Frontal cortex (tissue), 4 donors: Measurements from ENCODE around the gene C1orf21. TPM values are rescaled to one million over a fixed set of nuclear protein-coding genes. Genes with fewer than 3 reads are reported as not detected.
A peak's percentile ranks its signal among the peaks of the same experiment; 100 is the strongest.

Experiments used
- DNase-seq, 2 donors: peaks; one replicate each; pipeline ENCODE4 v3.0.0; 2012; ENCODE audit warnings: low spot score in 2 of 2
- FAIRE-seq: peaks from 2 replicates; lab custom pipeline; 2012; peaks lifted over from hg19 to GRCh38; lab: Jason Lieb, UNC
- total RNA-seq: library from RNA; depleted of rRNA; stranded (reverse); fragments of >200 nt; gene quantifications from one replicate; pipeline ENCODE4 v1.2.3, GENCODE V29; 2014
- donor health status: control.
- donor health status: control.
- donor health status: control.

Gene C1orf21
- total RNA-seq, 1 donor from 2014 or later, result 24.9 TPM

DNA sequence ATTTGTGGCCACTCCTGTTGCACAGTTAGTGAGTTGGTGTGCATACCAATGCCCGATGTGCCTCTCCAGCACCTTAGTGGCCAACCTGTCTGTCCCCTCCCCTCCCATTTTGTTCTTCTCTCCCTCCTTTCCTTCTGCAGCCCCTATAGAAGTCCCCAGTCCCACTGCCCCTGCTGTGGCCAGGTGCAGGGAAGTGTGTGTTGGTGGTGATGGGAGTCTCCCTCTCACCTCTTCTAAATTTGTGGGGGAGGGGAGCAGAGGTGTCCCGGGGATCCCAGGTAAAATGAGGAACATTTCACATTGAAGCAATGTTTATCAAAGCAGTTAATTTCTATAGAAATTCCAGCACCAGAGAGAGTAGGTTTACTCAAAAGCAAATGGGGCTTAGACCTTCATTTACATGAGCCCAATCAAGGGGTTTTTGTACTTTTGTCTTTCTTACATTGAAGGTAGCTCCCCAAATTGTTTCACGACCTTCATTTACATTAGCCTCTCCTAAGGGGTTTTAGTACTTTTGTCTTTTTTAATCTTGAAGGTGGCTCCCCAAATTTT is 3.0 kb upstream of the C1orf21 start:
- DNase-seq (no peak), FAIRE-seq (no peak)

DNA sequence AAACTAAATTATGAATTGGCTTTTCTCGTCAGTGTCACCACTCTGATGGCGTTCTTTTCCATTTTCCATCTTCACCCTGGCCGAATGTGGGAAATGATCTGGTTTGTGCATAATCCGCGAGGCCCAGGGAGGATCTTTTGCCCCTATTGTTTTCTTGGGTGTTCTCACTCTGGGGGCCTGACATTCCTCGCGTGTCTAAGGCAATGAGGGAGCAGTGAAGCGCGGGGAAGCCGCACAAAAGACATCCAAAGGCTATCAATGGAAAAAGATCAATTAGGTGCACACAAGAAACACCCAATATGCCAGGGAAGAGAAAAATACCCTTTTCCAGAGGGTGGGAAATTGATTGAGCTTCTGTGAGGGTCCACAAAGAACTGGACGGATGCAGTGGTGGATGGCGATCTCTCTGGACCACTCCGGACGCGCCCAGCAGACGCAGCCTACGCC is 941 bp upstream of the C1orf21 start:
- DNase-seq, result no peak
- FAIRE-seq, result no peak

- DNase-seq (peak in 1 of 2 donors; percentile 32), FAIRE-seq (no peak)
Measured at GRCh38 chr1:184387069-184387475, 243 bp downstream of the C1orf21 start.

DNA sequence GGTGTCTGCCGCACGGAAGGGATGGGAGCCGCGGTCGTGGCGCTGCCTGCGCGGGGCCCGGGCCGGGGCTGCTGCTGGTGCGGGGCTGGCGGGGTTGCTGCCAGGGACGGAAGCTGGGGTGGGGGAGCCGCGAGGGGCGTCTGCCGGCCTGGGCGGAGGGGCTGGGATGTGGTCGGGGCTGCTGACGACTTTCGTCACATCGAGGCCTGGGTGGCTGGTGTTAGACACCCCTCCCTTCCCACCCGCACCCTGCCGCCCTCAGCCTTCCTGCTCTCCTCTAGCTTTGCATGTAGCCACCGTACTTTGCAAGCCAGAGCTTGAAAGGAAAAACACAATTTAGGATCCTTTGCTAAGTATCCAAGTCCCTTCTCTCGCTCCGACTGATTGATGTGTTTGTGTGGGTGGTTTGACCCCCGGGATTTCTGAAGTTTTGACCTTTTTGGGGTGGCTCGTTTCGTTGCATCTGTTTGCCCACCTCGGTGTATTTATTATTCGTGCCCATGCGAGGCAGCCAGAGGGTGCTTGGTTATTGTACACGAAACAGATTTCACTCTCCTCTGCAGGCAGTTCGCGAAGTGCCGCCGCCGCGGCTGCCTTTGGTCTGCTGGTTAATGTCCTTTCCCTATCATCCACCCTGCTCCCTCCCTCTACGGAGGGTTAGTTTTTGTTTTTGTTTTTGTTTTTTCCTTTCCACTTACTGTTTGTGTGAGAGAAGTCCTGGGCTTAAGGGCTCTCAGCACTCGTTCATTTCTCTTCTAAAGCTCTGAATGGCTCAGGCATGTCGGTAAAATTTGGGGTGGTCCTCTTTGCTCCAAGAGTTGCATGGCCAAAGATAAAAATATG is 868 bp downstream of the C1orf21 start:
- FAIRE-seq (no peak), DNase-seq (peak in 1 of 2 donors; percentile 15)

DNA sequence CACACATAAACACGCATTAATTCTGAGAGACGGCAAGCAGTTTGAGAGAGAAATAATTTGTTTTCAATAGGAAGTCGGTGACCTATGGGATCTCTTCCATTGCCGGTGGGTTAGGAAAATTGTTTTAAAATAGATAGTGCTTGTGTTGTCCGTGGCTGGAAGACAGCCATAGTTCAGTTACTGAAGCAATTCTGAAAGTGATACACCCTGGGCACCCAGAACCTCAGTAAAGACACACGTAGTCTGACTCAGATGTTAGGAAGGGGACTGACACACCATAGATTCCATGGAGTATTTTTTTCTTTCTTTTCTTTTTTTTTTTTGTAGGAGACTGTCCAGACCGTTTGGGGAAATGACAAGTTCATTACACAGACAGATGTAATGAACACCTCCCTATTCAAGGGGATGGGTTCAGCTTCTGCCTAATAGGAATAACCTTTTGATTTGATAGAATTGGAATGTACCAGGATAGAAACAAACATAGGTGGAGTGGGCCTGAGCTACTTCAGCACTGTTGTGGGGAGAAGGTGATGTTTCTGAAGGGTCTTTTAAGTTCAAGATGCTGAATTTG is 1.6 kb downstream of the C1orf21 start:
- DNase-seq, result no peak
- no peak for FAIRE-seq

GRCh38 chr1:184388971-184389370 is 2.1 kb downstream of the C1orf21 start:
- no peak for DNase-seq

DNA sequence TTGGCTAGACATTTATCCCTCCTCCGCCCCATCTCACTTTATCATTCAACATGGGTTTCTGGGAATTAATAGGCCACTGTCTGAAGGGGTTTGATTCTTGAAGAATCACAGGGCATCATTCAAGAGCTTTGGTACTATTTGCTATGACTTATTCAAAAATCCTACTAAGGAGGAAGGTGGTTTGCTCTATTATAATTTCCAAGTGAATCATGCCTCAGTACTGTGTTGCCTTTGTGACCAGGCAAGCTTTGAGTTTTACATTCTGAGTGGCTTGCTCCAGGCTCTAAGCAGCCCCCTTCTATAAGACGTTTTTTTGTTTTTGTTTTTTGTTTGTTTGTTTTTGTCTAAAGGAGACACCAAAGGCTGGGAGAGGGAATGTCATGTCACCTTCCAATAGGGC is 2.6 kb downstream of the C1orf21 start:
- FAIRE-seq (no peak), DNase-seq (no peak)

More at GRCh38 chr1:184388971-184389370, 2.1 kb downstream of the C1orf21 start:
- FAIRE-seq, result no peak

DNA sequence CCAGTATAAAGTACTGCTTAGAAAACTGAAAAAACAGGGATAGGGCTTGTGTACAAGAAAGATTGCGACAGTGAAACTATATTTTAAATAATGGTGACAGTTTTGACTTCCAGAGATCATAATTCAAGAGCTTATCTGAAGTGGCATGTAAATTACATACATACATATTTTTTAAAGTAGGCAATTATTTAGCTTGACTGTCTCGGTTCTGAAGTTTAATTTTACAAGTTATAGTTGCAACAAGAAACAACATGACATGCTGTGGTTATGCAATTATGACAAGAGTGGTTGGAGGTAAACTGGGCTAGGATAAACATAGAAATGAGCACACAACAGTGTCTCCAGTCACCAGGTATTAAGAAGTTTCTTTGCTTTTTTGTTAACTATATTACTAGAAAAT is 4.1 kb downstream of the C1orf21 start:
- DNase-seq, result no peak
- FAIRE-seq, result no peak

- FAIRE-seq, result no peak
- no peak for DNase-seq
Measured at GRCh38 chr1:184392067-184392466, 5.2 kb downstream of the C1orf21 start.

DNA sequence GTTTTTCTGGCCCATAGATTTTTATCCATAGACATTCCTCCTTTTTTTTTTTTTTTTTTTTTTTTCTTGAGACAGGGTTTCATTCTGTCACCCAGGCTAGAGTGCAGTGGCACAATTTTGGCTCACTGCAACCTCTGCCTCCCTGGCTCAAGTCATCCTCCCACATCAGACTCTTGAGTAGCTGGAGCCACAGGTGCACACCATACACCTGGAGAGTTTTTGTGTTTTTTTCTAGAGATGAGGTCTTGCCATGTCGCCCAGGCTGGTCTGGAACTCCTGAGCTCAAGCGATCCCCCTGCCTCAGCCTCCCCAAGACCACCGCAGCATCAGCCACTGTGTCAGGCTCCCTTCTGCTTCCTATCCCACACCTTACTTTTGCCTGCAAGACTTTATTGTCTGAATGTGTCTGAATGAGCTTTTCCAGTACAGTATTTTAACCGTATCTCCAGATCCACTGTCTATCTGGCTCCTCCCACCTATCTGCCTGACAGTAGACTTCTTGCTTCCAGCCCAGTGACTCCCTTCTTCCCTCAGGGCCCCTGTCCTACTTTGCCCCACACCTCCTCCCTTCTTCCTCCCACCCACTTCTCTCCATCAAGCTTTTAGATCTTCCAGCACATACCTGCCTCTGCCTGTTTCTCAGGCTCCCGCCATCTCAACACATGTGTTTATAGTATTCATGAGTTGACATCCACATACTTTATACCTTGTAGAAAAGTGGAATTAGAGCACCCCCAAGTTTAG is 6.1 kb downstream of the C1orf21 start:
- DNase-seq (no peak), FAIRE-seq (no peak)

- DNase-seq (no peak), FAIRE-seq (no peak)
Measured at GRCh38 chr1:184393962-184394361, 7.1 kb downstream of the C1orf21 start.

- FAIRE-seq (no peak), DNase-seq (no peak)
Measured at GRCh38 chr1:184395370-184395769, 8.5 kb downstream of the C1orf21 start.

- no peak for DNase-seq
- no peak for FAIRE-seq
Measured at GRCh38 chr1:184395937-184396480, 9.2 kb downstream of the C1orf21 start.

DNA sequence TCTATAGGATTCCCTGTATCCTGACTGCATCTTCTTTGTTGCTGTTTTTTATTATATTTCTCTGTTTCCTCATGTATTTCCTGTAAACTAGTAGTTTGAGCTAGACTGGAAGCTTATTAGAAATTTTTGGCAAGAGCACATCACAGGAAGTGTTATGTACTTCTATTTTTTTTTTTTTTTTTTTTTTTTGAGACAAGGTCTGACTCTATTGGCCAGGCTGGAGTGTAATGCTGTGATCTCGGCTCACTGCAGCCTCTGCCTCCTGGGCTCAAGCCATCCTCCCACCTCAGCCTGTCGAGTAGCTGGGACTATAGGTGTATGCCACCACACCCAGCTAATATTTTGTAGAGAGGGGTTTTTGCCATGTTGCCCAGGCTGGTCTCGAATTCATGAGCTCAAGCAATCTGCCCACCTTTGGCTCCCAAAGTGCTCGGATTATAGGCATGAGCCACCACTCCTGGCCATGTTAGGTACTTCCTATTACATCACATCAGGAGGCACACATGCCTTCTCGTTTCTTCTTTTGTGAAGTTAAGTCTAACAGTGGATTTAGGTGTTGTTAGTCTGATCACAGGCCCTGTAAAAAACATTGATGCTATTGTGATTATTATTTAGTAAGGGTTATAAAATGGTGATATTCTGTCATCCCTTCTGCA is 12.5 kb downstream of the C1orf21 start:
- FAIRE-seq, result no peak
- no peak for DNase-seq

DNA sequence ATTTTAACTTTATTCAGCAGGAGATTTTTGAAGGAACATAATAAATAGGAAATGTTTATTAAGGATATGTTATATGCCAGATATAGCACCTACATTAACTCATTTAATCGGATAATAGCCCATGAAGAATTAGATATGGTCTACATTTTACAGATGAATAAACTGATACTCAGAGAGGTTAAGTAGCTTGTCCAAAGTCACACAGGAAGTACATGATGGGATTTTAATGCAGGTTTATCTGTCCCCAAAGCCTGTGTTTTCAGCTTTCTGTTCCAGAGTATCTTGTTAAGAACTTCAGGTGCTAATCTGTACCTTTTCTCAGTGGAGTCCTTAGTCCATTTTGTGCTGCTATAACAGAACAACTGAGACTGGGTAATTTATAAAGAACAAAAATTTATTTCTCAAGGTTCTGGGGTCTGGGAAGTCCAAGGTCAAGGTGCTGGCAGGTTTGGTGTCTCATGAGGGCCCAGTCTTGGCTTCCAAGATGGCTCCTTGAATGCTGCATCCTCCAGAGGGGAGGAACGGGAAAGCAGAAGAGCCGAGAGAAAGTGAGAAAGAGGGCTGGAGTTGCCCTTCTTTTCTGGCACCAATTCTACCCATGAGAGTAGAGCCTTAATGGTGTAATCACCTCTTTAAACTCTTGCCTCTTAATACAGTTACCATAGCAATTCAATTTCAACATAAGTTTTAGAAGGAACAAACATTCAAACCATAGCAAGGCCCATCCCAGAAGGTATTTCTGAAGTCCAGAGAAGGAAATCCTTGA is 17.3 kb downstream of the C1orf21 start:
- FAIRE-seq (no peak), DNase-seq (no peak)

GRCh38 chr1:184404727-184405027 is 17.8 kb downstream of the C1orf21 start:
- no peak for FAIRE-seq
- no peak for DNase-seq

- DNase-seq (no peak), FAIRE-seq (no peak)
Measured at GRCh38 chr1:184405094-184405800, 18.4 kb downstream of the C1orf21 start.

GRCh38 chr1:184405801-184406142 is 18.9 kb downstream of the C1orf21 start:
- no peak for FAIRE-seq
- DNase-seq, result no peak

DNA sequence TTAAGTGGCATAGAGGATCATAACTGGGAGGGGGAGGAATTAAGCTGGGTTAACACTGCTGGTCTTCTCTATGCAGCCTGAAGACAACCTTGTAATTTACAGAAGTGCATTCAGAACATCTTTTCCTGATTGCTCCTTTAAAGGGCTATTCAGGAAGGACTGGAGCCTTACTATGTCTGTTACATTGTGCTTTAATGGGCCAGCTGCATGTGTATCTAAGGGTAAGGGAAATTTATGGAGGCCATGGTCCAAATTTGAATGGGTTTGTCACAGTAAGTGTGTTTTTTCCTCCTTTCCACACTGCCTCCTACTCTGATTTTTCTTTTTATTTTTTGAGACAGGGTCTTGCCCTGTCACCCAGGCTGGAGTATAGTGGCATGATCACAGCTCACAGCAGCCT is 19.6 kb downstream of the C1orf21 start:
- DNase-seq, result no peak
- no peak for FAIRE-seq
